ENCODE results near the gene LAMTOR2. TPM values are rescaled to one million over a fixed set of nuclear protein-coding genes. Genes with fewer than 3 reads are reported as not detected.

Gene LAMTOR2
- total and polyA plus RNA-seq, 2 donors (not counting 1 experiment from before 2014, with no cell fraction given), result 56.3 to 84.7 TPM

DNA sequence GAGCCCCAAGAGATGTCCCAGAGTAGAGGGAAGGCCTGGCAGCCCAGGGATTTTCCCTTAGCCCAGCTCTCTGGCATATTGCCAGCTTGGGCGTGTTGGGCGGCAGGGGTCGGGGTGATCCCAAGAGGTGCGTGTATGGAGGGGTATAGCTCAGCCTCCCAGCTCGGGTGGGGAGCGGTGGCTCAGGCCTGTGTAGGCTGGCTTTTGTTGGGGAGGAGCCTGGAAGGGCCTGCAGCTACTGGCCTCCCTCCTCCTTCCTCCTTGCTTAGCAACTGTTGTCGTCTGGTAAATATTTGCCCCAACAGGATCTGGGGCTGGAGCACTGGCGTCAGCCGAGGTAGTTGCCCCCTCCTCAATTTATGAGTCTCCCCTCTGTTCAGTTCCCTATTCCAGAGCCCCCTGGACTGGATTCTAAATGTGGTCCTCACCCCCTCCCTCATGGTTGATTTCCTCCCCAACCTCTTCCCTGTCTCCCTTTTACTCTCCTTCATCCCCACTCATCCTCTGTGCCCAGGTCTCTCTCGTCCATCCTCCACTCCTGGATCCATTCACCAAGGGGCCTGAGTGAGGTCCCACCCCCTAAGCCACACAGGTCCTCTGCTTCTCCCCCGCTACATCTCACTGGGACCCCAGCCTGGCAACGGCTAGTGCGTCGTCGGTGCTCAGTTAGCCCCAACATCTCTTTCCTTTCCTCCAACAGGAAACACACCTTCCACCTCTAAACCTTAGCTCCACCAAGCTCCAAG, 49.7 kb downstream of the LAMTOR2 start:
- Histone ChIP-seq H3K27me3 (ENCODE audit: control insufficient read depth, insufficient read depth, low read length) (no peaks in the 10 kb centered on the region), H3K36me3 (ENCODE audit: control insufficient read depth, insufficient read depth, low read length) (no peaks in the 10 kb centered on the region), H3K4me3 (replicated peaks in 1 of 4; ENCODE audit: control extremely low read depth in 1 of 4, insufficient read depth in 1 of 4, low read depth in 3 of 4, low read length in 4 of 4) (peak overlapping the region in 2 of 4 experiments; percentile 19 to 48), H3K4me1 (ENCODE audit: control insufficient read depth, extremely low read depth, insufficient read depth, low read length) (peaks cover 45% of the 10 kb centered on the region), H2AFZ (ENCODE audit: low read length) (no peak overlapping the region), H3K9ac (ENCODE audit: insufficient read depth, low read length) (peak overlapping the region; percentile 80), H3K27ac (ENCODE audit: insufficient read depth, low read length) (peak overlapping the region; percentile 99), H3K4me2 (ENCODE audit: extremely low read depth, insufficient read depth, low read length) (peak overlapping the region; percentile 91), H3K9me3 (ENCODE audit: control insufficient read depth, insufficient read depth, low read depth, low read length) (no peaks in the 10 kb centered on the region), H4K20me1 (ENCODE audit: control insufficient read depth, extremely low read depth, insufficient read depth, low read length) (no peaks in the 10 kb centered on the region), H3K79me2 (ENCODE audit: control insufficient read depth, insufficient read depth, low read length) (peaks cover 7% of the 10 kb centered on the region)
- DNase-seq (ENCODE audit: low read depth in 2 of 2), result peak; percentile 75 to 90
- no peak for TF ChIP-seq EZH2 (IDR thresholded peaks at IDR 0.05; ENCODE audit: low read length, missing control alignments)
- TF ChIP-seq, protein P1, sequence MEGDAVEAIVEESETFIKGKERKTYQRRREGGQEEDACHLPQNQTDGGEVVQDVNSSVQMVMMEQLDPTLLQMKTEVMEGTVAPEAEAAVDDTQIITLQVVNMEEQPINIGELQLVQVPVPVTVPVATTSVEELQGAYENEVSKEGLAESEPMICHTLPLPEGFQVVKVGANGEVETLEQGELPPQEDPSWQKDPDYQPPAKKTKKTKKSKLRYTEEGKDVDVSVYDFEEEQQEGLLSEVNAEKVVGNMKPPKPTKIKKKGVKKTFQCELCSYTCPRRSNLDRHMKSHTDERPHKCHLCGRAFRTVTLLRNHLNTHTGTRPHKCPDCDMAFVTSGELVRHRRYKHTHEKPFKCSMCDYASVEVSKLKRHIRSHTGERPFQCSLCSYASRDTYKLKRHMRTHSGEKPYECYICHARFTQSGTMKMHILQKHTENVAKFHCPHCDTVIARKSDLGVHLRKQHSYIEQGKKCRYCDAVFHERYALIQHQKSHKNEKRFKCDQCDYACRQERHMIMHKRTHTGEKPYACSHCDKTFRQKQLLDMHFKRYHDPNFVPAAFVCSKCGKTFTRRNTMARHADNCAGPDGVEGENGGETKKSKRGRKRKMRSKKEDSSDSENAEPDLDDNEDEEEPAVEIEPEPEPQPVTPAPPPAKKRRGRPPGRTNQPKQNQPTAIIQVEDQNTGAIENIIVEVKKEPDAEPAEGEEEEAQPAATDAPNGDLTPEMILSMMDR (conservative IDR thresholded peaks at IDR 0.05 in 1 of 2, IDR thresholded peaks at IDR 0.05 in 1 of 2; ENCODE audit: low read depth in 1 of 2, low read length in 2 of 2), result no peak

DNA sequence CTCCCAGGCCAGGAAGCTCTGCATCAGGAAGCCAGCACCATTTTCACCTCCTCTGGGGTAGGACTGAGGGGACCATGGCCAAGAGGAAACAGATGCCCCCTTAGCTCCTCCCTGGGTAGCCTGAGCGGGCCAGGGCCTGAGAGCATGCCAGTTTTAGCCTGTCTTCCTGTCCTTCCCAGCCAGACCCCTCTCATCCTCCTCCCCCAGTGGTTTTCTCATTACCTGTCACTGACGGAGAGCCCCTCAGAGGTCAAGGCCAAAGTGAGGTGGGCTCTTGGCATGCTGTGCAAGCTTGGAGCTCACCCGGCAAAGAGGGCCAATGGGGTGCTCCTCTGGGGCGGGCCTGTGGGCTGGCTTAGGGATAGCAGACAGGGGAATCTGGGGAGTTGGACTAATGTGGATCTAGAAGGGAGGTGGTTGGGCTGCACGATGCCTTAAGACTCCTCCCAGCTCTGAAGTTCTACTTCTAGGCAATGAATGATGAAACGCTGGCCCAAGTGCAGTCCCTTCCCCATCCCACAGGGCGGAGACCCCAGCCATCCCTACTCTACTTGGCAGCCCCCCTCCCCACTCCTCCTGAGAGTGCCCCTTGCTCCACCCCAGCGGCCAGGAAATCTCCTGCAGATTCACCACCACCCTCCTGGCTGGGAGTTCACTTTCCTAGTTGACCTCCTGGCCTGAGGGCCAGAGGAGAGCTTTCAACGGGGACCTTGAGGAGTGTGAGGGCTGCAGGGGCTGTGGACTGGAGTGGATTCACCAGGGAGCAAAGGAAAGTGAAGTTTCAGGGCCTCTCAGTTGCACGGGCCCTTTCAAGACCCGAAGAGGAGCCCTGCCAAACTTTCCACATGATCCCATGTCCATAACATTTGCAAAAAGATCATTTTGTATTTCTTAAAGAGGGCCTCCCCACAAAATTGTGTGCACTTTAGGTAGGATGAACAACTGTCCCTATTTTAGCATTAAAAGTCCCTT, 50.6 kb downstream of the LAMTOR2 start:
- Histone ChIP-seq H3K27ac (ENCODE audit: insufficient read depth, low read length) (peak overlapping the region; percentile 99), H3K79me2 (ENCODE audit: control insufficient read depth, insufficient read depth, low read length) (peaks cover 7% of the 10 kb centered on the region), H4K20me1 (ENCODE audit: control insufficient read depth, extremely low read depth, insufficient read depth, low read length) (no peaks in the 10 kb centered on the region)

More for the DNA sequence above, 50.6 kb downstream of the LAMTOR2 start:
- no peaks in the 10 kb centered on the region for H3K27me3 ChIP-seq (ENCODE audit: control insufficient read depth, insufficient read depth, low read length)
- peaks cover 45% of the 10 kb centered on the region for H3K4me1 ChIP-seq (ENCODE audit: control insufficient read depth, extremely low read depth, insufficient read depth, low read length)
- peak in 1 of 2 donors; percentile 69 for DNase-seq (ENCODE audit: low read depth in 2 of 2)
- H3K9me3 ChIP-seq (ENCODE audit: control insufficient read depth, insufficient read depth, low read depth, low read length), result no peaks in the 10 kb centered on the region
- H3K36me3 ChIP-seq (ENCODE audit: control insufficient read depth, insufficient read depth, low read length), result no peaks in the 10 kb centered on the region
- TF ChIP-seq, protein P1 (conservative IDR thresholded peaks at IDR 0.05 in 1 of 2, IDR thresholded peaks at IDR 0.05 in 1 of 2; ENCODE audit: low read depth in 1 of 2, low read length in 2 of 2), result no peak
- TF ChIP-seq EZH2 (IDR thresholded peaks at IDR 0.05; ENCODE audit: low read length, missing control alignments), result no peak
- H3K4me3 ChIP-seq (replicated peaks in 1 of 4; ENCODE audit: control extremely low read depth in 1 of 4, insufficient read depth in 1 of 4, low read depth in 3 of 4, low read length in 4 of 4), result peak overlapping the region in 3 of 4 experiments; percentile 3 to 47 (median 23)
- H2AFZ ChIP-seq (ENCODE audit: low read length), result no peak overlapping the region
- H3K9ac ChIP-seq (ENCODE audit: insufficient read depth, low read length), result peak overlapping the region; percentile 72
- peak overlapping the region; percentile 89 for H3K4me2 ChIP-seq (ENCODE audit: extremely low read depth, insufficient read depth, low read length)

Measured in fibroblast of lung (primary cell).